HG03135 (cell line): ENCODE measurements around the gene RHOBTB3.
A peak's percentile ranks its signal among the peaks of the same experiment; 100 is the strongest.
"Not testable (repeated sequence)": the region's sequence is repeated elsewhere in the genome, so short reads cannot be mapped to it uniquely, and the experiment has no call there.

ENCODE experiments used
- ATAC-seq: cut with Tn5 transposase; IDR thresholded peaks from one replicate; pipeline ENCODE4 v1.9.1; 2021; ENCODE audit warnings: mild to moderate bottlenecking, moderate library complexity; ENCODE audit not compliant: unreplicated experiment

The RHOBTB3 gene

GRCh38 chr5:95730730-95731570 is at the start of gene RHOBTB3:
Gene RHOBTB3 (plus strand): TSS chr5:95731336. CDS start chr5:95731683, 347 bp downstream.
- peak; percentile 38 for ATAC-seq

GRCh38 chr5:95682891-95683290 is 48.2 kb upstream of the RHOBTB3 start, which contains the start of gene SPATA9:
Gene SPATA9 (minus strand): TSS chr5:95682991. CDS start chr5:95682854, 137 bp downstream.
- ATAC-seq: no peak

GRCh38 chr5:95684361-95684760 is 46.8 kb upstream of the RHOBTB3 start:
- ATAC-seq: no peak

GRCh38 chr5:95686651-95687050 is 44.5 kb upstream of the RHOBTB3 start:
- ATAC-seq: no peak

GRCh38 chr5:95689680-95690079 is 41.5 kb upstream of the RHOBTB3 start:
- no peak for ATAC-seq

- no peak for ATAC-seq
Observed at GRCh38 chr5:95690333-95690732, 40.8 kb upstream of the RHOBTB3 start.

- no peak for ATAC-seq
Observed at GRCh38 chr5:95697781-95698681, 33.1 kb upstream of the RHOBTB3 start.

- no peak for ATAC-seq
Observed at GRCh38 chr5:95699337-95699736, 31.8 kb upstream of the RHOBTB3 start.

GRCh38 chr5:95701074-95701473 is 30.1 kb upstream of the RHOBTB3 start:
- ATAC-seq: no peak

- ATAC-seq: no peak
Observed at GRCh38 chr5:95704150-95704549, 27.0 kb upstream of the RHOBTB3 start.

GRCh38 chr5:95706196-95706595 is 24.9 kb upstream of the RHOBTB3 start:
- not testable (repeated sequence) for ATAC-seq

GRCh38 chr5:95707055-95707454 is 24.1 kb upstream of the RHOBTB3 start:
- no peak for ATAC-seq

- not testable (repeated sequence) for ATAC-seq
Observed at GRCh38 chr5:95707534-95708188, 23.5 kb upstream of the RHOBTB3 start.

- no peak for ATAC-seq
Observed at GRCh38 chr5:95708876-95709275, 22.3 kb upstream of the RHOBTB3 start.

GRCh38 chr5:95709967-95710650 is 21.0 kb upstream of the RHOBTB3 start:
- ATAC-seq: no peak

GRCh38 chr5:95710651-95711500 is 20.3 kb upstream of the RHOBTB3 start:
- not testable (repeated sequence) for ATAC-seq

- ATAC-seq: no peak
Observed at GRCh38 chr5:95711501-95712346, 19.4 kb upstream of the RHOBTB3 start.

- no peak for ATAC-seq
Observed at GRCh38 chr5:95712347-95712958, 18.7 kb upstream of the RHOBTB3 start.
